Stimulated activated CD4-positive, alpha-beta T cell treated with anti-CD3 and anti-CD28 coated beads, Interleukin-4, amount 100 ng/mL, for 4 hours (primary cell): ENCODE measurements around the gene C13orf46.

Experiments used
- DNase-seq, 2 experiments: peaks; one replicate each; pipeline ENCODE4 v3.0.0-alpha.2; 2020

The C13orf46 gene

DNA sequence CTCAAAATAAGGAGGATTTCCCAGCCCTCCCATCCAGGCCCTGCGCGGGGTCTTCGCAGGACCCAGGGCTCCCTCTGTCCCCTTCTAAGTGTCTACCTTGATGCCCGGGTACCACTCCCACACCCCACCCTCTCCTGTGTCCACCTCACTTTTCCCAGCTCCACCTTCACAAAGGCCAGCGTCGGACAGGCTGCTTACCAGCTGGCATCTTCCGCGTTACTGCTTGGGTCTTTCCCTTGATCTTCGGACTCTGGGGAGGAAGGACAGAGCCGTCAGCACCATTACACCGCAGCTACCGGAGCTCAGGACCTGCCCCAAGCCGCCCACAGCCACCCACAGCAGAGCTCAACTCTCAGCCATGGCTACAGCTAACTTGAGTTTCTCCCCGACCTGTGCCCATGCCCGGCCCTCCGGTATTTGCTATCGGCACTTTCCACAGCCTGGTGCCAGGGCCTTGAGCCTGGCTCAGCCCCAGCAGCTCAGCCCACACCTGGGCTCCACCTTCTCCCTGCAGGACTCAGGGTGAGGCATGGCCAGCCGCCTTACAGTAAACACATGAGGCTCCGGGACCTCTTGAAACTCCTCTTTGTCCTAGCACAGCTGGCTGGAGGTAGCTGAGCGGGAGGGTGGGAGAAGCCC is 3.8 kb downstream of the C13orf46 start:
- no peak for DNase-seq

DNA sequence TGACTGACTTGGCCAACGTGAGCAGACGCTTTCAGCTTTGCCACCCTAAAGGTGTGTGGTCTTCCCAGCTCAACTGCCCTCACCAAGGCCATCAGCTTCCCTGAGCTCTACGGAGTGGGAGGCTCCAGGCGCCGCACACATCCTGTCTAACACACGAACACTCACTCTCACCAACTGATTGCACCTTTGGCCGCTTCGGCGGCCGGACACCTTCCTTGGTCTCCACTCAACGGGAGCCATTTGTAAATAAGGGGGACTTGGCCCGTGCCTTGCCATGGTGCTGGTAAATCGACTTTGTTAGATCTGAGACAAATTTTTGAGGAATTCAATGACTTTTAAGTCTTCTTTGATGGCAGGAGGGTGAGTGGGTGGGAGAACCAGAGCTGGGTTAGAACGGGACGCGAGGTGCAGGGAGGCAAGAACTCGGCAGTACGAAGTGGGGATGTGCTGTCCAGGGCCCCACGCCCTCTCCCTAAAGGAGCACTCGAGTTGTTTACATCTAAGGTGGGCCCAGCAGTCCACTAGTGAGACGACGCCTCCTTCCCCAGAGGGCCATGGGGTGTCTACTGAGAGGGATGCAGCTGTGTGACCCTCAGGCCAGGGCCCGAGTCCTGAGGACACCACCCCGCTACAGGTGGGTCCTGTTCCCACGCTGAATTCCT is 4.4 kb downstream of the C13orf46 start:
- DNase-seq = no peak

DNA sequence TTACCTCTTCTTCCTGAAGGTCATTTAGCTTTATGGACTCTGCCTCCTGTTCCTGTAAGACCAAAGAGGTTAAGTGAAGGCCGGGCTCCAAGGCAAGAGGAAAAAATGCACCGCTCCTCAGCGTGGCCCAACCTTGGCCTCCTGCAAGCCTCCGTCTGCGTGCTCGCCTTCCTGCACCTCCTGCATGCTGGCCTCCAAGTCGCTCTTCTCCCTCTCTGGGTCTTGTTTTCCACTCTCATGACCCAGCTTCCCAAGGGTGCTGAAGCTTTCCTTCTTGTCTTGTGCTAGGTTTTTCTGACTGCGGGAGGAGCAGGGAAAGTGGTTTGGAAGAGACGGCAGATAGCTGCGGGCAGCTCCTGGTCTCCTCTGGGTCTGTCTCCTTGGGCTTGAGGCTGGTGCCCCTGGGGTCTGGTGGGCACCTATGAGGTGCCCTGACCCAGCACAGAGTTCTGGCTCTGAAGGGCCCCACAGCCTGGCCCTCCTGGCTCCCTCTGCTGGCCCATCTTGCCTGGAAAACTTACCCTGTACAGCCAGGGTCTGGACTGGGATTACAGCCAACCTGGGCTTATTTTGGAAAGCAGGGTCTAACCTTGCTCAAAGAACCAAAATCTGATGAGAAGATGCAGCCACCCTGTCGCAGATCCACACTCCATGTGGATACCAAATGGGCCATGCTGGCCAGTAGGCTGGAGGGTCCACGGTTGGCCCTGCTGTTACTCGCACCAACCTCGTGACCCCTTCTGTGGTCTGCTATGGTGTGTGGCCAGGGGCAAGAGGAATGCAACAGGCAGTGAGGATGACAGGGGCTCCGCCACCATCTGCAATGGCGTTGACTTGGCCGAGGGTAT is 5.2 kb downstream of the C13orf46 start:
- no peak for DNase-seq

DNA sequence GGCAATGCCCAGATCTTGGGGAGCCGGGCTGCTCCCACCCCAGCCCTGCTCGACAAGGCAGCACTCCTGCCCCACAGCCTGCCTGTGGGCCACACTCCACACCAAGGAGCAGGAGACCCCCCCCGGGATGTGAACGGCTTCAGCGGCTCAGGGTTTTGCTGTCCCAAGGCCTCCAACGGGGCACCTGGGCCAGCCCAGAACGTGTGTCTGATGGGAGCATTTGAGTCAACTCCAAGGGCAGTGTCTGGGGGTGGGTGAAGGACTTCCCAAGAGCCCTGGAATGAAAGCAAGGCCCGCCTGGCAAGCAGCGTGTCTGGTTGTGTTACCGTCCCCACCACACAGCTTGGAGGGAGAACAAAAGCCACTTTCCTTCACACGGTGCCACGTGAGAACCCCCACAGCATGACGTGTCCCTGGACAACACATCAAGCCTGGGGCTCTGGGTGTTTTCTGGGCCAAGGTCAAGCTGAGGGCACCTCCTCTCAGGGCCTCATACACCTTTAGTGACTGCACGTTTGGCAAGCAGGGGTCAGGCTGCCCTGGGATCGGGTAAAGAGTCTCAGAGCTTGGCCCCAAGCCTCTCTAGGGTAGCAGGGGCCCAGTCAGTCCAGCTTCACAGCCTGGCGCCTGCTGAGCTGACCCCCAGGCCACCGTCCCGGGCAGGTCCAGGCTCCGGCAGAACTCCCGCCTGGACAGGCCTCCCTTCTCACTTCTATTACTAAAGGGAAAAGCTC is 6.0 kb downstream of the C13orf46 start:
- no peak for DNase-seq

DNA sequence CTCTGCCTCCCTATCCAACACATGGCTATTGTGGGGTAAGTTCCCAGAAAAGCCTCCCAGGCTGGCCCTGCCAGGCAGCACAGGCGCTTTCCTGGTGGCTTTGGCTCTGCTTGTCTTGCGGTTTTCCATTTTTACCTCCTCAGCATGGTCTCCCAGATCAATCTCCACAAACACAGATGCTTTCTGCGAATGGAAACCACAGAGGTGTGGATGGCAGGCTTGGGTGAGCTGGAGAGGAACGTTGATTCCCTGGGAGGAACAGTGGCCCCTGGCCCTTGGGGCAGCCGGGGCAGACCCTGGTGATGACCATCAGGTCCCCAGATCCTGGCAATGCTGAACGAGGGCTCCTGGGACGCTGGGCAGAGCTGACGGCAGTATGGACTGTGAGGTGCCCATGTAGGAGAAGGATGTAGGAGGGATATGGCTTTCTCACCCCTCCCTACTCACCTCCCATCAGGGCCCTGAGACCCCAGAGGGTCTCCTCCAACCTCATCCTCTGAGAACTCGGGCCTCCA is 6.6 kb downstream of the C13orf46 start:
- DNase-seq = no peak

DNA sequence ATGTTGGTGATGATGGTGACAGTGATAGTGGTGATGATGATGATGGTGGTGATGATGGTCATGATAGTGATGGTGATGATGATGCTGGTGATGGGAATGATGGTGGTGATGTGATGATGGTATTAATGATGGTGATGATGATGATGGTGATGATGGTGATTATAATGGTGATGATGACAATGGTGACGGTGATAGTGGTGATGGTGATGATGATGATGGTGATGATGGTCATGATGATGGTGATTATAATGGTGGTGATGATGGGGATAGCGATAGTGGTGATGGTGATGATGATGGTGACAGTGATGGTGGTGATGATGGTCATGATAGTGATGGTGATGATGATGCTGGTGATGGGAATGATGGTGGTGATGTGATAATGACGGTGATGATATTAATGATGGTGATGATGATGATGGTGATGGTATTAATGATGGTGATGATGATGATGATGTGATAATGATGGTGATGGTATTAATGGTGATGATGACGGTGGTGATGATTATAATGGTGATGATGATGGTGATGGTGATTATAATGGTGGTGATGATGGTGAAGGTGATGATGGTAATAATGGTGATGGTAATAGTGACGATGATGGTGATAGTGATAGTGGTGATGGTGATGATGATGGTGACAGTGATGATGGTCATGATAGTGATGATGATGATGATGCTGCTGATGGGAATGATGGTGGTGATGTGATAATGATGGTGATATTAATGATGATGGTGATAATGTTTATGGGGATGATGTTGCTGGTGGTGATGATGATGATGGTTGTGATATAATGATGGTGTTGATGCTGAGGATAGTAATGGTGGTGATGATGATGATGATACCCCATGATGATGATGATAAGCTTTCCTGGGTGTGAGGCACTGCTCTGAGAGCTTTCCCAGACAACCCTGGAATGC is 7.7 kb downstream of the C13orf46 start:
- no peak for DNase-seq

DNA sequence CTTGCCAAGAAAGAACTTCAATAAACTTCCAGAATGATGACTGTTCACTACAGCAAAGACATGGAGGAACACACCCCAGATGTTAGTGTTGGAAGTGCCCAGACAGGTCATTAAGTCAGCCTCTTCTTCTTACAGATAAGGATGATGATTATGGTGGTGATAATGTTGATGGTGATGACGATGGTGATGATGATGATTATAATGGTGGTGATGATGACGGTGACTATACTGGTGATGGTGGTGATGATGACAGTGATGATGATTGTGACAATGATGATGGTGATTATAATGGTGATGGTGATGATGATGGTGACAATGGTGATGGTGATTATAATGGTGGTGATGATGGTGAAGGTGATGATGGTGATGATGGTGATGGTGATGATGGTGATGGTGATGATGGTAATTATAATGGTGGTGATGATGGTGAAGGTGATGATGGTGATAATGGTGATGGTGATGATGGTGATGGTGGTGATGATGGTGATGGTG is 8.4 kb downstream of the C13orf46 start:
- DNase-seq = no peak

DNA sequence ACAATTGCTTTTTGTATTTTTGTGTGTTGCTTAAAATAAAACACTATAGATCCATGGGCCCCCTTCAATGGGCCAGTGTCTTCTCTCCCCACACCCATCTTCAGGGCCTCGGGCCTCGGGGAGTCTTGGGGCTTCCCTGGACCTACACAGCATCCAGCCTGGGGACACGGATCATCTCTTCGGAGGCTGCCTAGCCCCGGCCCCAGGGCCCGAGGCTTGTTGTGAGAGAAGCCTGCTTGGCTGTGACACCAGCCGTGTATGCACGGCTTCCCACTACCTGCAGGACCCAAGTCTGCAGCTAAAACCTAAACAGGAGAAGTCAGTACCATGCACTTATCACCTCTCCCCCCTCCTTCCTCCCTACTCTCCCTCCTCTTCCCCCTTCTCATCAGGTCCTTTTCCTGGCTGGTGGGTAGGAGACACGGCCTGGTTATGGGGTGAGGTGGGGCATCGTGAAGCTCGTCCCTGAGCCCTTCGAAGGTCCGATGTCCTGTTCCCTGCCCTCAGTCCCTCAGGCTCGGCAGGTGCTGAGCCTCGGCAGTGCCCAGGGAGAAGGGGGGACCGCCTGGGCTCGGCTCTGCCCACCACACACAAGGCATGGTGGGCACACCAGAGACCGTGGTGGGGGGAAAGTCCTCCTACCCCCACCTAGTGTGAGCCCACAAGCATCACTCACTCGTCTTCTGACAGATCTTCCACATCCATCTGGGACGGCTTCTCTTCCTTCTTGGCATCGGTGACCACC is 9.5 kb downstream of the C13orf46 start:
- no peak for DNase-seq

DNA sequence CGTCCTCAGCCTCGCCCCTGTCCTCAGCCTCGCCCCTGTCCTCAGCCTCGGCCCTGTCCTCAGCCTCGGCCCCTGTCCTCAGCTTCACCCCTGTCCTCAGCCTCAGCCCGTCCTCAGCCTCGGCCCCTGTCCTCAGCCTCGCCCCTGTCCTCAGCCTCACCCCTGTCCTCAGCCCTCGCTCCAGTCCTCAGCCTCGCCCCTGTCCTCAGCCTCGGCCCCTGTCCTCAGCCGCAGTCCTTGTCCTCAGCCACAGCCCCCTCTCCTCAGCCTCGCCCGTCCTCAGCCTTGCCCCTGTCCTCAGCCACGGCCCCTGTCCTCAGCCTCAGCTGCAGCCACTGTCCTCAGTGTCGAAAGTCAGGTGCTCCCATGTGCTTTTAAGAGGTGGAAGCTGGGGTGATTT is 10.5 kb downstream of the C13orf46 start:
- no peak for DNase-seq

DNA sequence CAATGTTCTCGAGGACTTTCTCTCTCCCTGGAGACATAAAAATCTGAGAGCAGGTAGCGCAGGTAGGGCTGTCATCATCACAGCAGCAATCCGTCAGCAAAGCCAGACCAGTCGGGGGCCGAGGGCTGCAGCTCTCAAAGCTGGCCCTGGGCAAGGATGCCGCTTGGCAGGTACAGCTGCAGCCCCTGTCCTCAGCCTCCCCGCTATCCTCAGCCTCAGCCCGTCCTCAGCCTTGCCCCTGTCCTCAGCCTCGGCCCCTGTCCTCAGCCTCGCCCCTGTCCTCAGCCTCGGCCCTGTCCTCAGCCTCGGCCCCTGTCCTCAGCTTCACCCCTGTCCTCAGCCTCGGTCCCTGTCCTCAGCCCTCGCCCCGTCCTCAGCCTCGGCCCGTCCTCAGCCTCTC is 10.9 kb downstream of the C13orf46 start:
- DNase-seq = no peak

DNA sequence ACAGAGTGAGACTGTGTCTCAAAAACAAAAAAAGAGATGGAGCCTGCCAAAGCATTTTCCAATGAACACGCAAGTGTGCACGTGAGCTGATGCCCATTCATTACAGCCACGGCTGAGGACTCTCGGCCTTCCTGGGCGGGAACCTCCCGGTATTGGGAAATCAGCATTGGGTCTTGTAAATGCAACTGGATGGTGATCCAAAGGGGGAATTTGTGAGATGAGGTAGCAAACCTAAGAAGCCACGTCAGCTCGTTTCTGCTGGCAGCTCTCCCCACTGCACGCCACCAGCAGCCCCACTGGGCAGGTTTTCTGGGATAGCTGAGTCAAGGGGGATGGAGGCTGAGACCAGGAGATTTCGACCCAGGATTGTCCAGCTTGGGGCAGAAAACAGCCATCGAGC is 11.5 kb downstream of the C13orf46 start:
- no peak for DNase-seq

DNA sequence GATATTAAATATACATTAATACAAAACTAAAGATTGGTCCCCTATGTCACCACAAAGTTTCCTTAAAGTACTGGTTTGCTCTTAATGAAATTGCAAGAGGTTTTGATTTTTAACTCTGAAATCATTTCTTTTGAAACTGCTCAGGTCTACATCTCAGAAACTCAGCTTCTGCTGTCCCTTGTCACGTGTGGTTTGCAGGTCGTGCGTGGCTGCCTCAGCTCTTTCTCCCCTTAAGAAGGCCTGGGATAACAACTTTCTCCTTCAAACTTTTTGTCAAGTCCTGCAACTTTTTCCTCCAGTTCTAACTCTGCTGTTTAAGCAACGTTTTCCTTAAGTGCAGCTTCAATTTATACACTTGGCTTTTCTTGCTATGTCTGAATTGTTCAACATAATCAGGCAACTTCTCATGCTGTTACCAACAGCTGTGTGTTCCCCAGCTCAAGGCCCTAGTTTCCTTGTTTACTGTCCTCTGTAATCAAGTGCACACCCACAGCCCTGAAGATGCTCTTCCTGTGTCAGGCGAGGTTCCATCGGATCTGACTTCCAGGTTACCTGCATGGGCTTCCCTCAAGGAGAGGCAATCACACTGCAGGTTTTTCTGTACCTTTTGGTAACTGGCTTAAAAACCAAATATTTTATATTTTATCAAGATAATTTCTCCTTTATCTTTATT is 13.5 kb downstream of the C13orf46 start:
- DNase-seq = no peak

DNA sequence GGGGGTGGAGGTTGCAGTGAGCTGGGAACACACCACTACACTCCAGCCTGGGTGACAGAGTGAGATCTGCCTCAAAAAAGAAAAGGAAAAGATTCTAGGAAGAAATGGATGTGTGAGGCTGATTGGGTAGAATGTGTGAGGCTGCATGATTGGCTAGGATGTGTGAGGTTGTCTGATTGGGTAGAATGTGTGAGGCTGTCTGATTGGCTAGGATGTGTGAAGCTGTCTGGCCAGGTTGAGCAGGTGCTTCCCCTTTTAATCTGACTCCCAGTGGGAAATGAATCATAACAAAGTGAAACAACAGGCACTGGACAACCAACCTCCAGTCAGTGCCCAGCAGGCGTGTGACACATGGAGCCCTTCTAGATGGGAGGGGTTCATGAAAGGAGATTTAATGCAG is 14.7 kb downstream of the C13orf46 start:
- DNase-seq = no peak

DNA sequence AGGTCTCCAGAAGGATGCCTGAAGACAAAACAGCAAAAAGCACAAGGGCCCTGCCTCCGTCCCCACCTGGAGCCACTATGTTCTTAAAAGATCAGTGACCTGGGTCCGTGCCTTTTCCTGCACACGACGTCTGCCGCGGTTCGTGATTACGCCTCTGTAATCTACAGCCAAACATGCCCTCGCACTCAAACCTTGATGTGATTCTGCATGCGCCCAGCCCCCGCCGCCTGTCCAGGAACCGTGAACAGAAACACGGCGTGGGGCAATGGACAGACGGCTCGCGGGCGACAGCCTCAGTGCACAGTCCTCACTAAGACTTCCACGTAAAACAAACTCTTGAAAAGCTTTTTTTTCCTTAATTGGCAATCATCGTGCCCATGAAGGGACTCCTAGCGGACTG is 15.5 kb downstream of the C13orf46 start:
- DNase-seq = no peak

DNA sequence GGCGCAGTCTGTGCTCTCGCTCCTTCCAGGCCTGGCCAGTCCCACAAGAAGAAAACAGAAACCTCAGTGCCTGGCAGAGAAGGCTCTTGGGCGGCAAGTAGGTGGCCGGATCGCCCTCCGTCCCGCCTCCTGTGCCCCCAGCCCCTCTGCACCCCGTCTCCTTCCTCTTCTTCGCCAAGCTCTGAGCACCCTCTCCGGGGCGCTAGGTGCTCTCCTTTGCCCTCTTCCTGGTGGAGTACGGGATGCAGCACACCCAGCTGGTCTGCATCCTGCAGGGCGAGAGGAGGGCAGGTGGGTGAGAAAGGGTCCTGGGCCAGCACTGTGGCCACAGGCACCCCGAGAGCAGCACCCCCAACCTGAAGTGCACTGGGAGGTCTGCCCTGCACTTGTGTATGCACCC is 17.3 kb downstream of the C13orf46 start:
- no peak for DNase-seq

DNA sequence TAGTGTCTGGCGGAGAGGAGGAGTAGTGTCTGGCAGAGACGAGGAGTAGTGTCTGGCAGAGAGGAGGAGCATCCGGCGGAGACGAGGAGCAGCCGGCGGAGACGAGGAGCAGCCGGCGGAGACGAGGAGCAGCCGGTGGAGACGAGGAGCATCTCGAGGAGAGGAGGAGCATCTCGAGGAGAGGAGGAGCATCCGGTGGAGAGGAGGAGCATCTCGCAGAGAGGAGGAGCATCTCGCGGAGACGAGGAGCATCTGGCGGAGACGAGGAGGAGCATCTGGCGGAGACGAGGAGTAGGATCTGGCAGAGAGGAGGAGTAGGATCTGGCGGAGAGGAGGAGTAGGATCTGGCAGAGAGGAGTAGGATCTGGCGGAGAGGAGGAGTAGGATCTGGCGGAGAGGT is 18.2 kb downstream of the C13orf46 start:
- DNase-seq = no peak

DNA sequence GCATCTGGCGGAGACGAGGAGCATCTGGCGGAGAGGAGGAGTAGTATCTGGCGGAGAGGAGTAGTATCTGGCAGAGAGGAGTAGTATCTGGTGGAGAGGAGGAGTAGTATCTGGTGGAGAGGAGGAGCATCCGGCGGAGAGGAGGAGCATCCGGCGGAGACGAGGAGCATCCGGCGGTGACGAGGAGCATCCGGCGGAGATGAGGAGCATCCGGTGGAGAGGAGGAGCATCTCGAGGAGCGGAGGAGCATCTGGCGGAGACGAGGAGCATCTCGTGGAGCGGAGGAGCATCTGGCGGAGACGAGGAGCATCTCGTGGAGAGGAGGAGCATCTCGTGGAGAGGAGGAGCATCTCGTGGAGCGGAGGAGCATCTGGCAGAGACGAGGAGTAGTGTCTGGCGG is 18.6 kb downstream of the C13orf46 start:
- DNase-seq = no peak

DNA sequence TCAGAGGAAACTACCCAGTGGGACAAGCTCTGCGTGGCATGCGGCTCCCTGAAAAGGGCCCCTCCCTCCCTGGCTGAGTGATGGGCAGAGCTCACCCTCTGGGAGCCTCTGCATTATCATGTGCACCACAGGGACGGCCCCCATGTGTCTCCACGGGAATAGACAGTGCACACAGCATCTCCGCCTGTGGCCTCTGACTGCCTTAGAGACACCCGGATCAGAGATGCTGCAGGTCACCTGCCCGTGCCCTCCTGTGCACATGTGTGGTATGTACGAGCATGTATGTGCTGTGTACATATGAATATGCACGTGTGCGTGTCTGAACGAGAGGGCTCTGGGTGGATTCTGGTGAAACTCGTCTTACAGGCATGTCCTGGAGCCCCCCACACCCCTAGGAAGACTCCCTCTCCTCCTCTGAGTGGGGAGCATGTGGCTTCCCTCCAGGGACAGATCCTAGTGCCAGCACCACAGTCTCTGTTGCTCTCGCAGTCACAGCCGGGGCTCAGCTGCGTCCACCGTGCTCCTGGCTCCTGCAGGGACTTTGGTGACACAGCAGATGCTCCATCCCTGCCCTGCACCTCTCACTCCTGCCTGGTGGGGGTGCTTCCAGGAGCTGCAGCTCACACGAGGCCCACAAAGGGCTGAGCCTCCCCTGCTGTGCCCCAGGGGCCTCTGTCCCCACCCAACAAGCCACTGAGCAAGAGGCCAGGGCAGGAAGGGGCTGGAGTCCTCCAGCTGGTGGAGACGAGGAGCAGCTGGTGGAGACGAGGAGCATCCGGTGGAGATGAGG is 19.6 kb downstream of the C13orf46 start:
- DNase-seq = no peak

DNA sequence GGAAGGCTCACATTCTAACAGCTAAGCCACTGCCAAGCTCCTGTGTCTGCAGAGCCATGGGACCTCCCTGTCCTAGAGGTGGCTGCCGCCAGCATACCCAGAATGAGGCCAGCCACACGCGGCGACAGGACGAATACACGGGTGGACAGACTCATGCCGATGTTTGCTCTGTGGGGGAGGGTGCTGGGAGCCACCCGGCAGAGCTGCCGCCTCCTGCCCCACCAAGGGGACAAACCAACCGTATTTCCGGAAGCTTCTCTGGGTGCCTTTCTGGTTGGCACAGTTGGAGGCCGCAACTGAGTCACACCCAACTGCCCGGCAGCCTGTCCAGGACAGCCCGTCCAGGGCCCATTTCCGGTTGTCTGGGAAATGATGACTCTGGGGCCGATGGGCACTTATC is 20.3 kb downstream of the C13orf46 start:
- DNase-seq = no peak
